GM23338 (cell line): ENCODE measurements around the gene CPLANE2. TPM values are rescaled to one million over a fixed set of nuclear protein-coding genes. Genes with fewer than 3 reads are reported as not detected.
A peak's percentile ranks its signal among the peaks of the same experiment; 100 is the strongest.

Experiments used
- ATAC-seq: fragments of 200-7000 bp; cut with Tn5 transposase; 3 replicates; pipeline ENCODE4 v1.9.1; 2020
- DNase-seq: peaks from one replicate; pipeline ENCODE4 v3.0.0-alpha.2; 2015; ENCODE audit warnings: low spot score
- H2AFZ ChIP-seq: fragments of 200-600 bp; sonication (generic); 2 replicates; pipeline ENCODE4 v1.8.0; 2016; ENCODE audit warnings: antibody characterized with exemption, mild to moderate bottlenecking, moderate library complexity
- H3F3A ChIP-seq: fragments of 200-600 bp; sonication (generic); replicated peaks from 2 replicates; pipeline ENCODE4 v1.8.0; 2017; ENCODE audit warnings: antibody characterized with exemption, mixed run types, low read depth
- H3K27ac ChIP-seq: fragments of 200-600 bp; sonication (generic); 2 replicates; pipeline ENCODE4 v1.6.1; 2016; ENCODE audit warnings: low read depth
- H3K27me3 ChIP-seq: fragments of 200-600 bp; sonication (generic); 2 replicates; pipeline ENCODE4 v1.8.0; 2016; ENCODE audit warnings: mild to moderate bottlenecking, mixed run types, moderate library complexity; ENCODE audit not compliant: insufficient read depth
- H3K36me3 ChIP-seq: fragments of 200-600 bp; sonication (generic); 2 replicates; pipeline ENCODE4 v1.8.0; 2016; ENCODE audit warnings: mild to moderate bottlenecking; ENCODE audit not compliant: insufficient read depth
- H3K4me1 ChIP-seq: fragments of 200-600 bp; sonication (generic); 2 replicates; pipeline ENCODE4 v1.8.0; 2016; ENCODE audit warnings: mild to moderate bottlenecking, moderate library complexity; ENCODE audit not compliant: insufficient read depth
- H3K4me2 ChIP-seq: fragments of 200-600 bp; sonication (generic); 2 replicates; pipeline ENCODE4 v1.7.1; 2017; ENCODE audit warnings: mixed run types
- H3K4me3 ChIP-seq: fragments of 200-600 bp; sonication (generic); 2 replicates; pipeline ENCODE4 v1.6.1; 2016; ENCODE audit warnings: mixed run types
- H3K79me2 ChIP-seq: fragments of 200-600 bp; sonication (generic); replicated peaks from 2 replicates; pipeline ENCODE4 v1.8.0; 2017; ENCODE audit warnings: mild to moderate bottlenecking; ENCODE audit not compliant: insufficient read depth
- H3K9me2 ChIP-seq: fragments of 200-600 bp; sonication (generic); 2 replicates; pipeline ENCODE4 v1.8.0; 2017; ENCODE audit not compliant: insufficient read depth
- H4K20me1 ChIP-seq: fragments of 200-600 bp; sonication (generic); replicated peaks from 2 replicates; pipeline ENCODE4 v1.8.0; 2017; ENCODE audit warnings: mild to moderate bottlenecking; ENCODE audit not compliant: insufficient read depth
- H3K27ac Mint-ChIP-seq: 2 replicates; pipeline ENCODE4 v1.8.0; 2020; ENCODE audit warnings: inconsistent platforms, mild to moderate bottlenecking, moderate library complexity, mixed read lengths
- H3K27me3 Mint-ChIP-seq: 3 replicates; pipeline ENCODE4 v1.8.0; 2022; ENCODE audit warnings: low read depth, mild to moderate bottlenecking, moderate library complexity, mixed read lengths, inconsistent platforms; ENCODE audit not compliant: insufficient read depth, poor library complexity
- H3K36me3 Mint-ChIP-seq: 3 replicates; pipeline ENCODE4 v1.8.0; 2021; ENCODE audit warnings: low read depth, mild to moderate bottlenecking, inconsistent platforms, moderate library complexity, mixed read lengths
- H3K4me1 Mint-ChIP-seq: 3 replicates; pipeline ENCODE4 v1.8.0; 2020; ENCODE audit warnings: mild to moderate bottlenecking, inconsistent platforms, mixed read lengths
- H3K4me3 Mint-ChIP-seq: 3 replicates; pipeline ENCODE4 v1.8.0; 2021; ENCODE audit warnings: moderate library complexity, mild to moderate bottlenecking, inconsistent platforms, mixed read lengths
- H3K9me3 Mint-ChIP-seq: 3 replicates; pipeline ENCODE4 v1.8.0; 2020; ENCODE audit warnings: moderate library complexity, mild to moderate bottlenecking, inconsistent platforms, mixed read lengths
- CTCF ChIP-seq, 2 experiments: fragments of 200-600 bp in 1 of 2; sonication (generic) in 1 of 2; conservative IDR thresholded peaks; 2 replicates each; pipeline versions ENCODE4 v1.5.1 to v1.6.1; 2016 to 2017; ENCODE audit warnings: antibody characterized with exemption in 2 of 2, low read depth in 2 of 2, mild to moderate bottlenecking in 2 of 2, moderate library complexity in 1 of 2
- EZH2 ChIP-seq: fragments of 200-600 bp; sonication (generic); IDR thresholded peaks from one replicate; pipeline ENCODE4 v1.8.0; 2017; ENCODE audit warnings: antibody characterized with exemption, mild to moderate bottlenecking, low read depth; ENCODE audit not compliant: unreplicated experiment
- EZH2phosphoT487 ChIP-seq: fragments of 200-600 bp; sonication (generic); IDR thresholded peaks from one replicate; pipeline ENCODE4 v1.8.1; 2018; ENCODE audit warnings: antibody characterized with exemption; ENCODE audit not compliant: unreplicated experiment
- NANOG ChIP-seq: IDR thresholded peaks from 2 replicates; pipeline ENCODE4 v1.6.1; 2016; ENCODE audit warnings: antibody characterized with exemption, borderline replicate concordance
- REST ChIP-seq: IDR thresholded peaks from one replicate; pipeline ENCODE4 v1.6.1; 2018; ENCODE audit warnings: antibody characterized with exemption; ENCODE audit not compliant: unreplicated experiment
- ZNF114 ChIP-seq: fragments of 250-450 bp; sonication (Bioruptor Pico); IDR thresholded peaks from 2 replicates; pipeline ENCODE4 v1.5.0; 2020; ENCODE audit warnings: mild to moderate bottlenecking, moderate library complexity
- polyA plus RNA-seq: library from polyadenylated mRNA; unstranded; fragments of >200 nt; fragmentation: Nextera tagmentation; extraction: Ambion mirVana; gene quantifications from 2 replicates; pipeline ENCODE4 v1.2.1, GENCODE V29; 2016
- total RNA-seq: library from RNA; depleted of rRNA; stranded (reverse); fragments of >200 nt; shearing (Covaris generic); gene quantifications from 2 replicates; pipeline ENCODE4 v1.2.3, GENCODE V29; 2014

Gene CPLANE2
- total and polyA plus RNA-seq, 2 experiments from 2014 or later = 0.44 to 1.8 TPM

DNA sequence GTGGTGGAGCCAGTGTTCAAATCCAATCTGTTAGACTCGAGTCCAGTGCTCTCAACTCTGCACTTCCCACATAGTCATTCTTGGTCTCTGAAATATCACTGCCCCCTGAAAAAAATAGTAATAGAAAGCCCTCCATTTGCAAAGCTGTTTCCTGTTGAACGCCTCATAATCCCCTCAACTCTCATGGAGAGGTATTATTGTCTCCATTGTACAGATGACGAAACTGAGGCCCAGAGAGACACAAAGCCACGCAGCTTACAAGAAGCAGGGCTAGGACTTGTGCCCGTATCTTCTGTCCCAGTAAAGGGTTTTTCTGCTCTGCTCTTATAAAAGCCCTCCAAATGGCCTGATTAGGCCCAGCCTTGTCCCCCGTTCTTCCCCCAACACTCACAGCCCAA lies 18.3 kb downstream of the CPLANE2 start:
- Histone ChIP-seq H4K20me1 (no peaks in the 10 kb centered on the region), H3K36me3 (no peaks in the 10 kb centered on the region), H3K79me2 (no peaks in the 10 kb centered on the region), H3K4me1 (peaks cover 12% of the 10 kb centered on the region; the same call in 1 of the 2 replicates), H3F3A (peaks cover 4% of the 10 kb centered on the region; the same call in 1 of the 2 replicates), H2AFZ (no peak overlapping the region), H3K4me3 (no peak overlapping the region), H3K4me2 (no peak overlapping the region), H3K27me3 (peaks cover 8% of the 10 kb centered on the region), H3K27ac (no peak overlapping the region), H3K9me2 (no peaks in the 10 kb centered on the region)
- DNase-seq = no peak
- Mint-ChIP-seq H3K4me3 (peak overlapping the region; percentile 32; the same call in 1 of the 3 replicates), H3K9me3 (no peaks in the 10 kb centered on the region; the same call in 2 of the 3 replicates), H3K36me3 (no peaks in the 10 kb centered on the region), H3K27ac (no peak overlapping the region), H3K4me1 (peaks cover 5% of the 10 kb centered on the region), H3K27me3 (peaks cover 21% of the 10 kb centered on the region)
- no peak for ATAC-seq
- no peak for TF ChIP-seq NANOG
- TF ChIP-seq EZH2 = no peak
- TF ChIP-seq CTCF (conservative IDR thresholded peaks at IDR 0.05; ENCODE audit: low read depth in 2 of 2) = no peak

- ATAC-seq = no peak
- Histone ChIP-seq H3K4me3 (peak overlapping the region; percentile 73), H4K20me1 (no peaks in the 10 kb centered on the region), H3K27me3 (peaks cover 8% of the 10 kb centered on the region), H3K79me2 (no peaks in the 10 kb centered on the region), H3K9me2 (no peaks in the 10 kb centered on the region), H3F3A (peaks cover 4% of the 10 kb centered on the region; the same call in 1 of the 2 replicates), H3K4me2 (peak overlapping the region; percentile 94), H3K36me3 (no peaks in the 10 kb centered on the region), H2AFZ (peak overlapping the region; percentile 94), H3K4me1 (peaks cover 16% of the 10 kb centered on the region), H3K27ac (no peak overlapping the region)
- no peak overlapping the region for H3K27ac Mint-ChIP-seq
- H3K4me1 Mint-ChIP-seq = peaks cover 8% of the 10 kb centered on the region
- no peak for DNase-seq
- no peaks in the 10 kb centered on the region; the same call in 2 of the 3 replicates for H3K9me3 Mint-ChIP-seq
- peaks cover 21% of the 10 kb centered on the region for H3K27me3 Mint-ChIP-seq
- no peaks in the 10 kb centered on the region for H3K36me3 Mint-ChIP-seq
- peak overlapping the region; percentile 77 for H3K4me3 Mint-ChIP-seq
- TF ChIP-seq EZH2phosphoT487 (no peak), NANOG (no peak), ZNF114 (CRISPR knock-in tag) (no peak), REST (no peak), CTCF (conservative IDR thresholded peaks at IDR 0.05; ENCODE audit: low read depth in 2 of 2) (no peak)
Observed at GRCh38 chr1:16218014-16218673, 18.8 kb downstream of the CPLANE2 start.
